ENCODE results near the gene NPAS3. TPM values are rescaled to one million over a fixed set of nuclear protein-coding genes. Genes with fewer than 3 reads are reported as not detected.

The NPAS3 gene
- total RNA-seq, 6 donors from 2014 or later = 0.30 to 0.77 (median 0.59) TPM; not detected in 2

DNA sequence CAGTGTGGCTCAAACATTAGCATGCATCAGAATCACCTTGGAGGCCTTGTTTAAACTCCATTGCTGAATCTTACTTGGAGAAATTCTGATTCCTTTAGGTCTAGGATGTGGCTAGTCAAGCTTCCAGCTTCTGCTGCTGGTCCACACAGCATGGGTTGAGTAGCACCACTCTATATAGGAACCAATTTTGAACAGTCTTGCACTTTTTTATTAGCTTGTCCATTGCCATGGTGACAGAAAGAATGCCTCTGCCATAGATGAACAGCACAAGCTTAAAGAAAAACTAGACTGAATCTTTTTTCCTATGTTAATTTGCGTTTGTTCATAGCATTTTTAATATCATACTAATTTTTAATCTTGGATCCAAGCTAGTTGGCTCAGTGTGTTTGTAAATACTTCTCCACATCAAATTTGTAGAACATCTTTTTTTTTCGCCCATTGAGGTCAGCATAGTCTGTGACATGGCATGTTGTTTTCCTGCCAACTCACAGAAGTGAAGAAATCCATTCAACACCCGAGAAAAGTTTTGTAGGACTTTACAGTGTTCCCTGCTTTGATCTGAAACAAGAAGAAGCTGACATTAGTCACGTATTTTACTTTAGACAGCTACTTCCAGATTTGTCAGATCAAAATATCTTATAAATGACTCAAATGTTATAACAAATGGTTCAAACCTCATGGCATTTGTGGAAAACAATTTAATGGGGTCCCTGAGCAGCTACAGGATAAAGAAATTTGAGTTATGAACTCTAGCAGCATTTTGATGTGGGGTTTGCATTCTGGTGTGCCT is 573.4 kb downstream of the NPAS3 start:
- 69 to 71% methylated on average over 4 of the region's 4 CpGs for WGBS, 2 donors
- Histone ChIP-seq H3K9me3 (no peaks in the 10 kb centered on the region), H3K27ac (no peak overlapping the region), H3K4me3 (no peak overlapping the region), H3K27me3 (no peaks in the 10 kb centered on the region), H3K36me3 (no peaks in the 10 kb centered on the region), H3K4me1 (no peaks in the 10 kb centered on the region)
- no peak for ATAC-seq (ENCODE audit: low FRiP score in 2 of 2)
- DNase-seq = no peak
- TF ChIP-seq EP300 (IDR thresholded peaks at IDR 0.05) = no peak
- no peak for TF ChIP-seq POLR2A (IDR thresholded peaks at IDR 0.05)
- TF ChIP-seq POLR2AphosphoS5 (IDR thresholded peaks at IDR 0.05) = no peak
- TF ChIP-seq, protein P1, sequence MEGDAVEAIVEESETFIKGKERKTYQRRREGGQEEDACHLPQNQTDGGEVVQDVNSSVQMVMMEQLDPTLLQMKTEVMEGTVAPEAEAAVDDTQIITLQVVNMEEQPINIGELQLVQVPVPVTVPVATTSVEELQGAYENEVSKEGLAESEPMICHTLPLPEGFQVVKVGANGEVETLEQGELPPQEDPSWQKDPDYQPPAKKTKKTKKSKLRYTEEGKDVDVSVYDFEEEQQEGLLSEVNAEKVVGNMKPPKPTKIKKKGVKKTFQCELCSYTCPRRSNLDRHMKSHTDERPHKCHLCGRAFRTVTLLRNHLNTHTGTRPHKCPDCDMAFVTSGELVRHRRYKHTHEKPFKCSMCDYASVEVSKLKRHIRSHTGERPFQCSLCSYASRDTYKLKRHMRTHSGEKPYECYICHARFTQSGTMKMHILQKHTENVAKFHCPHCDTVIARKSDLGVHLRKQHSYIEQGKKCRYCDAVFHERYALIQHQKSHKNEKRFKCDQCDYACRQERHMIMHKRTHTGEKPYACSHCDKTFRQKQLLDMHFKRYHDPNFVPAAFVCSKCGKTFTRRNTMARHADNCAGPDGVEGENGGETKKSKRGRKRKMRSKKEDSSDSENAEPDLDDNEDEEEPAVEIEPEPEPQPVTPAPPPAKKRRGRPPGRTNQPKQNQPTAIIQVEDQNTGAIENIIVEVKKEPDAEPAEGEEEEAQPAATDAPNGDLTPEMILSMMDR (IDR thresholded peaks at IDR 0.05) = no peak

DNA sequence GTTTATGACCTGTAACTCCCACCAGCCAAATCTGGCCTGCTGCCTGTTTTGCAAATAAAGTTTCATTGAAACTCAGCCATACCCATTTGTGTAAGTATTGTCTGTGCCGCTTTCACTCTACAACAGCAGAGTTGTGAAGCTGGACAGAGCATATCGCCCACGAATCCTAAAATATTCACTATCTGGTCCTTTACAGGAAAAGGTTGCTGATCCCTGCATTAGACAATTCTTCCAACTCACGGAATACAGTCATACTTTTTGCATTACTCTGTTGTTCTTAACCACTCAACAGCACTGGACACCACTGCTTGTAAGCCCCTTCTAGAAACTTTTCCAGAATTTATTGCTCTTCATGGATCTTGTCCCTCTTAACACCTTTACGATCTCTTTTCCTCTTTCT is 576.8 kb downstream of the NPAS3 start:
- Histone ChIP-seq H3K27me3 (no peaks in the 10 kb centered on the region), H3K9me3 (no peaks in the 10 kb centered on the region), H3K27ac (no peak overlapping the region), H3K4me1 (no peaks in the 10 kb centered on the region), H3K4me3 (no peak overlapping the region), H3K36me3 (no peaks in the 10 kb centered on the region)
- WGBS, 2 donors = 91 to 95% methylated on average over 5 of the region's 5 CpGs
- no peak for ATAC-seq (ENCODE audit: low FRiP score in 2 of 2)
- TF ChIP-seq, protein P1 (IDR thresholded peaks at IDR 0.05) = no peak
- no peak for TF ChIP-seq EP300 (IDR thresholded peaks at IDR 0.05)
- no peak for TF ChIP-seq POLR2AphosphoS5 (IDR thresholded peaks at IDR 0.05)
- TF ChIP-seq POLR2A (IDR thresholded peaks at IDR 0.05) = no peak
- DNase-seq = no peak

DNA sequence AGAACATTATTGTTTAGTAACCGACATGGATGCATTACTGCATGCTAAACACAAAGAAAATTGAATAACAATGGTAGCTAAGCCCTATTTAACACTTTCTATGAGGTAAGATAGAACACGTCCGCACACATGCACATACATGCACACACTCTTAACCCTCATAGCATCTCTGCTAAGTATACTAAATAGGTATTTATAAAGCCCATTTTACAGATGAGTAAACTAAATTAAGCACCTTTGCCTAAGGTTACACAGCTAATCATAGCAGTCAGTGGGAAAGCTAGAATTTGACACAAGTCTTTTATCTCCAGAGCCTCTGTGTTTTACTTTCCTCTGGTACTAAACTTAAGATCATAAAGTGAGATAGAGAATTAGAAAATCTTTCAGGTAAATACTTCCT is 577.2 kb downstream of the NPAS3 start:
- H3K4me1 ChIP-seq = no peaks in the 10 kb centered on the region
- H3K9me3 ChIP-seq = no peaks in the 10 kb centered on the region
- no peak overlapping the region for H3K27ac ChIP-seq
- no peak for DNase-seq
- WGBS, 2 donors = 92 to 94% methylated on average over 3 of the region's 3 CpGs
- ATAC-seq (ENCODE audit: low FRiP score in 2 of 2) = no peak
- no peaks in the 10 kb centered on the region for H3K27me3 ChIP-seq
- TF ChIP-seq EP300 (IDR thresholded peaks at IDR 0.05) (no peak), POLR2A (IDR thresholded peaks at IDR 0.05) (no peak), POLR2AphosphoS5 (IDR thresholded peaks at IDR 0.05) (no peak)
- TF ChIP-seq, protein P1 (IDR thresholded peaks at IDR 0.05) = no peak
- H3K36me3 ChIP-seq = no peaks in the 10 kb centered on the region
- H3K4me3 ChIP-seq = no peak overlapping the region

DNA sequence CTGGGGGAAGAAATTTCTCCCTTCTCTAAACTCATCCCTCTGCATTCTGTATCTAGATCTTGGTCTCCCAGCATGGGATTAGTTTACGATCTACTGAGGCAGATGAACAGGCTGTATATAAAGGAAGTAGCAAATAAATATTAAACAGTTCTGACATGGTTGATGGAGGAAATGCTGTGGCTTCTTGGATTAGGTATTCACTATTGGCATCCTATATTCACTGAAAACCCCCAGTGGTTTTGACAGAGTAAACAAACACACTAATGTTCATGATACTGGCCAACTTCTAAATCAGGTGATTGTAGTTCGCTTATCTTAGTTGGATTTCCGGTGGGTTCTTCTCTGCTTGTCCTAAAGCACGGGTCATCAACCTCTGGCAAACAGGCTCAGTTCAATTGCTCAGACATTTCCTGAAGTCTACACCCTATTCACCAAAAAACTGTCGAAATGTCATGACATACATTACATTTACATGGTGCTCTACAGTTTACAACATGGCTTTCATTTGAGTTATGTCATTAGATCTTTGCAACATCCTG is 578.3 kb downstream of the NPAS3 start:
- Histone ChIP-seq H3K4me3 (no peak overlapping the region), H3K4me1 (no peaks in the 10 kb centered on the region), H3K27me3 (no peaks in the 10 kb centered on the region), H3K9me3 (no peaks in the 10 kb centered on the region), H3K36me3 (no peaks in the 10 kb centered on the region), H3K27ac (no peak overlapping the region)
- TF ChIP-seq EP300 (IDR thresholded peaks at IDR 0.05) (no peak), POLR2A (IDR thresholded peaks at IDR 0.05) (no peak), POLR2AphosphoS5 (IDR thresholded peaks at IDR 0.05) (no peak)
- TF ChIP-seq, protein P1 (IDR thresholded peaks at IDR 0.05) = no peak
- ATAC-seq (ENCODE audit: low FRiP score in 2 of 2) (no peak), DNase-seq (no peak)
- 73 to 76% methylated on average over 5 of the region's 5 CpGs for WGBS, 2 donors
